G401 (cell line): ENCODE results near the gene DIP2B. TPM values are rescaled to one million over a fixed set of nuclear protein-coding genes. Genes with fewer than 3 reads are reported as not detected.
"Not testable (repeated sequence)": the region's sequence is repeated elsewhere in the genome, so short reads cannot be mapped to it uniquely, and the experiment has no call there.

Source experiments
- DNase-seq: peaks from one replicate; pipeline ENCODE4 v3.0.0-alpha.2; 2015; ENCODE audit warnings: low spot score
- in situ Hi-C: cut with HindIII; loops from 2 replicates; pipeline ENCODE4 v1.10.0; 2016; ENCODE audit warnings: low sequenced_read_pairs, mixed read lengths
- total RNA-seq: library from RNA; depleted of rRNA; stranded (reverse); fragments of >200 nt; shearing (Covaris generic); gene quantifications from 2 replicates; pipeline ENCODE4 v1.2.3, GENCODE V29; 2014; rRNA removed

DIP2B gene
- total RNA-seq = 4.7 and 10.2 TPM in 2 replicates

GRCh38 chr12:50504798-50505674 is at the start of gene DIP2B:
Gene DIP2B (plus strand): TSS chr12:50504985. CDS start chr12:50505141, 156 bp downstream.
- in situ Hi-C loops = no loop called here
- peak; percentile 91 for DNase-seq

- in situ Hi-C loops = no loop called here
- no peak for DNase-seq
These were observed 46.2 kb upstream of the DIP2B start for GRCh38 chr12:50458606-50459005.

- DNase-seq = peak; percentile 18
- in situ Hi-C loops = no loop called here
These were observed 37.3 kb upstream of the DIP2B start for GRCh38 chr12:50467439-50467838.

- in situ Hi-C loops = no loop called here
- no peak for DNase-seq
These were observed 27.4 kb upstream of the DIP2B start for GRCh38 chr12:50477241-50477832.

- in situ Hi-C loops = no loop called here
- DNase-seq = no peak
These were observed 22.2 kb upstream of the DIP2B start for GRCh38 chr12:50482571-50482970.

GRCh38 chr12:50483488-50483887 is 21.3 kb upstream of the DIP2B start:
- no peak for DNase-seq
- in situ Hi-C loops = no loop called here

- in situ Hi-C loops = no loop called here
- no peak for DNase-seq
These were observed 16.0 kb upstream of the DIP2B start for GRCh38 chr12:50488801-50489200.

GRCh38 chr12:50498119-50498518 is 6.7 kb upstream of the DIP2B start:
- DNase-seq, in situ Hi-C loops: not testable (repeated sequence)

- in situ Hi-C loops = no loop called here
- peak; percentile 68 for DNase-seq
These were observed 1.1 kb downstream of the DIP2B start for GRCh38 chr12:50505675-50506530.

GRCh38 chr12:50506753-50507473 is 2.1 kb downstream of the DIP2B start:
- in situ Hi-C loops = no loop called here
- peak; percentile 68 for DNase-seq

GRCh38 chr12:50507474-50507838 is 2.7 kb downstream of the DIP2B start:
- in situ Hi-C loops = no loop called here
- DNase-seq = no peak

GRCh38 chr12:50507930-50508329 is 3.1 kb downstream of the DIP2B start:
- DNase-seq = peak; percentile 81
- in situ Hi-C loops = no loop called here

- no peak for DNase-seq
- in situ Hi-C loops = no loop called here
These were observed 3.6 kb downstream of the DIP2B start for GRCh38 chr12:50508414-50508813.

- no peak for DNase-seq
- in situ Hi-C loops = no loop called here
These were observed 4.3 kb downstream of the DIP2B start for GRCh38 chr12:50508970-50509663.

- peak; percentile 4 for DNase-seq
- in situ Hi-C loops = no loop called here
These were observed 9.9 kb downstream of the DIP2B start for GRCh38 chr12:50514526-50515276.

- in situ Hi-C loops = no loop called here
- DNase-seq = no peak
These were observed 10.8 kb downstream of the DIP2B start for GRCh38 chr12:50515587-50515986.

GRCh38 chr12:50517421-50518048 is 12.8 kb downstream of the DIP2B start:
- DNase-seq = no peak
- in situ Hi-C loops = no loop called here
